ENCODE measurements around the gene CNPY3. TPM values are rescaled to one million over a fixed set of nuclear protein-coding genes. Genes with fewer than 3 reads are reported as not detected.

The CNPY3 gene
- total RNA-seq, 4 donors from 2014 or later: 23.2 to 130 (median 39.1) TPM

GRCh38 chr6:42973926-42974325, 44.6 kb downstream of the CNPY3 start:
- no peak for DNase-seq
- intact Hi-C loops (cut with DNase I; ENCODE audit: low total_unique reads): no loop called here
- Histone ChIP-seq H3K4me1 (peaks cover 0 to 7% of the 10 kb centered on the region in 2 donors), H3K9me3 (no peaks in the 10 kb centered on the region), H3K27ac (no peak overlapping the region), H3K4me3 (no peak overlapping the region), H3K36me3 (no peaks in the 10 kb centered on the region), H3K27me3 (no peaks in the 10 kb centered on the region)
- TF ChIP-seq POLR2A (IDR thresholded peaks at IDR 0.05): no peak
- TF ChIP-seq, protein P1, sequence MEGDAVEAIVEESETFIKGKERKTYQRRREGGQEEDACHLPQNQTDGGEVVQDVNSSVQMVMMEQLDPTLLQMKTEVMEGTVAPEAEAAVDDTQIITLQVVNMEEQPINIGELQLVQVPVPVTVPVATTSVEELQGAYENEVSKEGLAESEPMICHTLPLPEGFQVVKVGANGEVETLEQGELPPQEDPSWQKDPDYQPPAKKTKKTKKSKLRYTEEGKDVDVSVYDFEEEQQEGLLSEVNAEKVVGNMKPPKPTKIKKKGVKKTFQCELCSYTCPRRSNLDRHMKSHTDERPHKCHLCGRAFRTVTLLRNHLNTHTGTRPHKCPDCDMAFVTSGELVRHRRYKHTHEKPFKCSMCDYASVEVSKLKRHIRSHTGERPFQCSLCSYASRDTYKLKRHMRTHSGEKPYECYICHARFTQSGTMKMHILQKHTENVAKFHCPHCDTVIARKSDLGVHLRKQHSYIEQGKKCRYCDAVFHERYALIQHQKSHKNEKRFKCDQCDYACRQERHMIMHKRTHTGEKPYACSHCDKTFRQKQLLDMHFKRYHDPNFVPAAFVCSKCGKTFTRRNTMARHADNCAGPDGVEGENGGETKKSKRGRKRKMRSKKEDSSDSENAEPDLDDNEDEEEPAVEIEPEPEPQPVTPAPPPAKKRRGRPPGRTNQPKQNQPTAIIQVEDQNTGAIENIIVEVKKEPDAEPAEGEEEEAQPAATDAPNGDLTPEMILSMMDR (IDR thresholded peaks at IDR 0.05): no peak

DNA sequence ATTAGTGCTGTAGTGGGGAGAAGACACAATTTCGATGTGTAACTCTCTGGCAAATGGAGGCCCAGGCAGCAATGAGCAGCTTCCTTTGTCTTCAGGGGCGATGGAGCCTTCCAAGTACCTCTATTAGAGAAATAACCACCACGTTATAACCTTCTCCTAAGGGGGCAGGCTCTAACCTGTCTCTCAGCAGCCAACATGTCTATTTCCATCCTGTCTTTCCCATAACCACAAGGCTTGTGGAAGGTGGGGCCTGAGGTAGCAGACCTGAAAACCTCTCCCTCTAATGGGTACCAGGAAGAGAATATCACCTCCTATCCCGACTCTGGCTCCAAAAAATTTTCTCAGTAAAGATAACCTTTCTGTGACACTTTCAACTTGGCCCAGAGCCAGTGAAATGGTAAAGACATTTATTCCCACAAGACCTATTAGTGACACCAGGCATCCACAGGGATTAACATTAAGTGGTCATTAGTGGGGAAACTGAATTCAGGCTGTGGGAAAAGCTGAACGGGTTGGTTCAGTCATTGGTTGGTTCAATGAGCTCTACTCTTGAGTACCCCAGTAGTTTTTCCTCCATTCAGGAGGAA, 45.7 kb downstream of the CNPY3 start:
- H3K27me3 ChIP-seq: no peaks in the 10 kb centered on the region
- peaks cover 0 to 7% of the 10 kb centered on the region in 2 donors for H3K4me1 ChIP-seq
- no peak for DNase-seq
- intact Hi-C loops (cut with DNase I; ENCODE audit: low total_unique reads): no loop called here
- no peaks in the 10 kb centered on the region for H3K9me3 ChIP-seq
- no peak overlapping the region for H3K4me3 ChIP-seq
- H3K27ac ChIP-seq: no peak overlapping the region
- H3K36me3 ChIP-seq: no peaks in the 10 kb centered on the region
- TF ChIP-seq POLR2A (IDR thresholded peaks at IDR 0.05): no peak
- TF ChIP-seq, protein P1 (IDR thresholded peaks at IDR 0.05): no peak

- H3K9me3 ChIP-seq: no peaks in the 10 kb centered on the region
- intact Hi-C loops (cut with DNase I; ENCODE audit: low total_unique reads): no loop called here
- DNase-seq: peak in 1 of 2 donors; percentile 27
- H3K4me3 ChIP-seq: peak overlapping the region; percentile 65 to 92
- peaks cover 0 to 7% of the 10 kb centered on the region in 2 donors for H3K4me1 ChIP-seq
- no peaks in the 10 kb centered on the region for H3K36me3 ChIP-seq
- no peaks in the 10 kb centered on the region for H3K27me3 ChIP-seq
- H3K27ac ChIP-seq: peak overlapping the region; percentile 83 to 87
- TF ChIP-seq, protein P1 (IDR thresholded peaks at IDR 0.05): no peak
- no peak for TF ChIP-seq POLR2A (IDR thresholded peaks at IDR 0.05)
Measured at GRCh38 chr6:42978487-42978838, 49.2 kb downstream of the CNPY3 start.

- TF ChIP-seq POLR2A (IDR thresholded peaks at IDR 0.05): peak in 1 of 2 donors; percentile 42
- TF ChIP-seq, protein P1 (IDR thresholded peaks at IDR 0.05): no peak
- intact Hi-C loops (cut with DNase I; ENCODE audit: low total_unique reads): no loop called here
- peak; percentile 78 to 86 for DNase-seq
Measured at GRCh38 chr6:42978839-42979522, 49.7 kb downstream of the CNPY3 start, which contains the start of gene PEX6. Gene PEX6, minus strand, starts transcription at chr6:42979181. Its CDS starts 31 bp downstream, at chr6:42979150.

GRCh38 chr6:42979523-42980177, 50.4 kb downstream of the CNPY3 start:
- H3K27me3 ChIP-seq: no peaks in the 10 kb centered on the region
- H3K36me3 ChIP-seq: no peaks in the 10 kb centered on the region
- H3K9me3 ChIP-seq: no peaks in the 10 kb centered on the region
- intact Hi-C loops (cut with DNase I; ENCODE audit: low total_unique reads): loop anchor here (10.0 kb wide), 1 partner anchor 55 kb away; the partner anchor contains the start of gene CNPY3
- H3K27ac ChIP-seq: peak overlapping the region; percentile 83 to 87
- no peak for DNase-seq
- TF ChIP-seq, protein P1 (IDR thresholded peaks at IDR 0.05): no peak
- TF ChIP-seq POLR2A (IDR thresholded peaks at IDR 0.05): no peak
- peaks cover 0 to 7% of the 10 kb centered on the region in 2 donors for H3K4me1 ChIP-seq
- H3K4me3 ChIP-seq: peak overlapping the region; percentile 65 to 92

More at GRCh38 chr6:42978839-42979522, 49.7 kb downstream of the CNPY3 start, which contains the start of gene PEX6:
- Histone ChIP-seq H3K4me1 (peaks cover 0 to 7% of the 10 kb centered on the region in 2 donors), H3K27ac (peak within 1 kb of the TSS; percentile 83 to 87), H3K27me3 (no peaks in the 10 kb centered on the region), H3K36me3 (no peaks in the 10 kb centered on the region), H3K9me3 (no peaks in the 10 kb centered on the region), H3K4me3 (peak within 1 kb of the TSS; percentile 65 to 92)

Measured in uterus (tissue), 4 donors.